Measurements from ENCODE around the gene KRT15.

Gene KRT15

DNA sequence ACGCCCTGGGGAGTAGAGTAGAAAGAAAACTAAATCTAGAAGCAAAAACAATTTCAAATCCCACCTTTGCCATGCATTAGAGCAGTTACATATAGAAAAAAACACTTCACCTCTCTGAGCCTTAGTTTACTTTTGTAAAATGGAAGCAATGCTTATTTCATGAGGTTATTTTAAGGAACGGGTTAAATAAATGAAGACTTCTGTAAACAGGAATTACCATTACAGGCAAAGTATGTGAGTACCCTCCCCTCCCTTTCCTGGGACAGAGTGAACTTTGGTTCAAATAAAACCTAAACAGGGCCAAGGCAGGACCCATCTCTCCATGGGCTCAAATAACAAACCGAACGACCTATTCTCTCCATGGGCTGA lies 4.5 kb upstream of the KRT15 start:
- DNase-seq: no peak

DNA sequence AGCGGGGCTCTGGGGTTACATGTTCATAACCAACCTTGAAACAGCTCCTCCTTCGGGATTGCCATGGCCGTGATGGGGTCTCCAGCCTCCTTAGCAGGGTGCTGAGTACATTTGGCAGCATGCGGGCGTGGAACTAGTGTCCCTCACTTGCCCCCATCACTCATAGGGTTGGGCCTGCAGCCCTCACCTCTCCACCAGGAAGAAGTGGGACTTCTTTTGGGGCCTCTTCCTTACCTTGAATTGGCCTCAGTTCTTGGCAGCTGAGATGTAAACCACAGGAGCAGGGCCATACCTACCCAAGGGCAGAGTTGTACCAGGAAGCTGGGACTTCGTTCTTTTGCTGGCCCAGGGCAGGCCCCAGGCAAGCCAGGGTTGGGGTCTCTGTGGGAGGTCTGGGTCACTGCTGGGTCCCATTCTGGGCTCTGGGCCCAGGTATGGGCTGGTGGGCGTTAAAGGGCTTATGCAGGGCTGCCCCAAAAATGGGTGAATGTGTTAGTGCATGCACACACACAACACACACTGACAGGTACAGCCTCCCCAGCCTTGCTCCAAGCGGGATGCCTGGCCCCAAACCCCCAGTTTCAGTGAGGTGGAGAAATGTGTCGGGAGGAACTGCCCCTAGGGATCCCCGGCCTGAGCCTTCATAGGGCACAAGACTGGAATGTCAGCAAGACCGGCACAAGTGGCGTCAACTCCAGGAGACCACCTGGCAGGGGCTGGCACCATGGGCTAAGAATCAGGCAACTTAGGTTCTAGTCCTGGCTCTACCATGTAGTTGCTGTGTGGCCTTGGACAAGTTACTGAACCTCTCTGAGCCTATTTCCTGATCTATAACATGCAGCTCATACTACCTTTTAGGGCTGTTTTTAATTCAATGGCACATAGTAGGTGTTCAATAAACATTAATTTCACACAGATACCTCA lies 3.9 kb upstream of the KRT15 start:
- no peak for DNase-seq

DNA sequence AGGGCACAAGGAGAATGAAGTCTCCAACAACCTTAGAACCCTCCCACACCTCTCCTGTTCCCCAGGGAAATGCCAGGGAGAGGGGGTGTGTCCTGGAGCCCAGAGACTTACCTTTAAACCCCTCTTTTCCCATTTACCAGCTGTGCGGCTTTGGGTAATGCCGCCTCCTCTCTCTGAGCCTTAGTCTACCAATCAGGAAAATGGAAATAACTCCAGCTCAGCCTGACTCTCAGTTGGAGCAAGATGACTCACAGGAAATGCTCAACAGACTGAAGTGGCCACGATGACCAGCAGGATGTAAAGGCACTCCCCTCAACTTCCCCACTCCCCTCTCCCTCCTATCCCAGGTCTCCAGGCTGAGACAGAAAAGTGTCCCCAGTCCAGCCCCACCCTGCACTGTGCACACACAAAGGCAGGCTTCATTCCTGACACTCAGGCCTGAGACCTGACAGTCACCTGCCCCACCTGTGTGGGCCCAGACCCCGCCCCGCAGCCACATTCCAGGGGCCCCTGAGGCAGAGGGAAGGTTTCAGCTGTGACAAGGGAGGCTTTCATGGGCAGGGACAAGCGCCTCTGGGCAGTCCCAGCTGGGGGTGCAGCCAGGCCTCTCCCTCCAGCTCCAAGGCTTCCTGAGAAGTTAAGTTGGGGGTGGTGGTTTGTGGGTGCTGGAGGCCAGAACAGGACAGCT lies 3.0 kb upstream of the KRT15 start:
- no peak for DNase-seq

DNA sequence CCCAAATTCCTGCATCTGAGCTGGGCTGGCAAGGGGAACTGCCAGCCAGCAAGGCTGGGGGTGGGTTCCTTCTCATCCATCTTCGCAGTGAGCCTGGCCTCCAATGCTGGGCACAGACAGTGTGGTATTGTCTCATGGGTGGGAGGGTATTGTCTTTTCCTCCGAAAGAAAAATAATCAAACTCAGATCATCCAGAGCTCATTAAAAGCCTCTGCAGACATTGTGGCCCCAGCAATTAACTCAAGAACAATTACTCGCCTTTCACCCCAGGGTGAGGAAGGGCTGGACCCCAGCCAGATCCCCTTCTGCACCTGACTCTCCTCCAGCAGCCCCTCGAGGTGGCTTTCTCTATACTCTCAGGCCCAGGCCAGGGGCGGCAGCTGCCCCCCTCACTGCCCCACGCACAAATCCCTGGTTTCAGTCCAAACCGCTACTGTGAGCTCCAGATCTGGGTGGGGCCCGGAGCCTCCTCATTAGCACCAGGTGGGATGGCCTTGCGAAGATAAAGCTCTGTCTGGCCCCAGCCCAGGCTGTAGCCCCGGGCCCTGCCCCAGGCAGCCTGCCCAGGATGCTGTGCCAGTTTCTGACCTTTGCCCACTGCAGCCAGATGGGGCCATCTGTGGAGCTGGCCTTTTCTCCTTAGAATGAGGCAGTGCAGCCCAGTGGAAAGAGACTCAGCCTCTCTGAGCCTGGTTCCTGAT lies 2.3 kb upstream of the KRT15 start:
- no peak for DNase-seq

DNA sequence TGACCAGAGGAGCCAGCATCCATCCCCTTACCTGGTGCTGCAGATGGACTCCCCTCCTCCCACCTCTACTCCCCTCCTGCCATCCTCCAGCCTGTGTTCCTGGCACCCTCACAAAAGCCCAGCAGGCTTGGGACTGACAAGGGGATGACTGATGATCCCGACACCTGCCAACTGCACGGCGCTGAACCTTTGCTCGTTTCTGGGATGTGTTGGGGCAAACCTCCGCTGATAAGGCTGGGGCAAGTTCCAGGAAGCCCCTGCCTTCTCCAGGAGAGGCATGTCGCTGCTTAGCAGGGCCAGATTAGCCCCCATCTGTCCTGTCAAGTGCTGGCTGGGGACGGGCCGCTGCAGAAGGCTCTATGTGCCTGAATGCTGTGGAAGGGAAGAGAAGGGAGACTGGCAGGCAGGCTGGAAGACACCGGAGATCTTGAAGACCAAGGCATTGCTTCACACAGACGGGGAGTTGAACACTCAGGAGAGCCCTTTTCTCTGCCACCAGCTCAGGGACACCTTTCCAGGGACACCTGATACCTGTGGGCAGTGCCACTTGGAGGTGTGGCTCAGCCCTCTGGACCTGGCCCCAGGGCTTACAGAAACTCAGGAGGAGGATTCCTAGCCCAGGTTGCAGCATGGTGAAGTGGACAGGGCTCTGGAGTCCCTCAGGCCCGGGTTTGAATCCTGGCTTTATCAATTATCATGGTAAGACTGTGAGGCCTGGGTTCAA lies 973 bp upstream of the KRT15 start:
- no peak for DNase-seq

DNA sequence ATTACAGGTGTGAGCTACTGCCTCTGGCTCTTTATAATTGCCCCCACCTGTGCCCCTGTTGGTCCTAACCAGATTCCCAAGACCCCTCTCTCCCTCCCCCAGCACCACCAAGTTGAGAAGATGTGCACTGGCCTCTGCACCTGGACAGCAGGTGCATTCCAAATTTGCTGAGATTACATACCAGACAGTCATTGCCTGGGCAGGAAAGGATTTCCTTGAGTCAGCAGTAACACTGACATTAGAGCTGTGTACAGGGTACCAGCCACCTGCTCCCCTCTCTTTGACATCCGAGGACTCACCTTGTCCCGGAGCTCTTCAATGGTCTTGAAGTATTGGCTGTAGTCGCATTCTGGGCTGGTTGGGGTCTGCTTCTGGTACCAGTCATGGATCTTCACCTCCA lies 659 bp downstream of the KRT15 start:
- DNase-seq: no peak

DNA sequence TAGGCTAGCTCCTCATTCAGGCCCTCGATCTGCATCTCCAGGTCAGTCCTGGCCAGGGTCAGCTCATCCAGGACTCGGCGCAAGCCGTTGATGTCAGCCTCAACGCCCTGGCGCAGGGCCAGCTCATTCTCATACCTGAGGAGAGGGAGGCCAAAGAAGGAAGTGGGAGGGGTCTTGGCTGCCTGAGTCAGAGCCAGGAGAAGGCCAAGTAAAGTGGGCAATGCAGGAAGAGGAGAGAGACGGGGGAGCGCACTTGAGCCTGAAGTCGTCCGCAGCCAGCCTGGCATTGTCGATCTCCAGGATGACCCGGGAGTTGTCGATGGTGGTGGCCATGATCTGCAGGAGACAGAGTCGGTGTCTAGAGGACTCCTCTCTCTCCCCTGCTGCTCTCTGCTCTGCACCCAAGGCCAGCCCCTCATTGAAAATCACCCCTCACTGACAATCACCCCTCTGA lies 1.8 kb downstream of the KRT15 start:
- DNase-seq: no peak

DNA sequence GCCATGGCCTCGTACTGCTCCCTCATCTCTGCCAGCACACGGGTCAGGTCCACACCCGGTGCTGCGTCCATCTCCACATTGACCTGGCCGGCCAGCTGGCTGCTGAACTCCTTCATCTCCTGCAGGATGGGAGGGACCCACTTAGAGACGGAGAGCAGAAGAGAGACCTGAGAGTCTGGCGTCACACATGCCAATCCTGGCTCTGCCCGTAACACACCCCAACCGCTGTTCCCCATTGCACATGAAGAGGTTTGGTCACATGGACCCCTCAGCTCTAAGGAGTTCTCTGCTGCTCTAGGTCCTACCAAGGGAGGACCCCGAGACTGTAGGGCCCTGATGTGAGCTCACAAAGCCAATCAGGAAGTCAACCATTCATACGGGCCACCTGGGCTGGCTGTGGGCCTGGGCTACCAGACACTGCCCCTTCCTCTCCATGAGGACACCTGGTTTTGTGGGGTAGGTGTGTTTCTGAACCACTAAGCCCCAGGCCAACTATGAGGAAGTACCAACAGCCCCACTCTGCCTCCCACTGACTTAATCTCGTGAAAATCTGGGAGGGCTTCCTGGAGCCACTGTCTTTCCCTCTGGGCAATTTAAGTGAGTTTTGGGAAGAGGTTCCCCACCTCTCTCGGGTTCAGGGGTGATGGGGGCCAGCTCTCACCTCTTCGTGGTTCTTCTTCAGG lies 2.4 kb downstream of the KRT15 start:
- DNase-seq: no peak

DNA sequence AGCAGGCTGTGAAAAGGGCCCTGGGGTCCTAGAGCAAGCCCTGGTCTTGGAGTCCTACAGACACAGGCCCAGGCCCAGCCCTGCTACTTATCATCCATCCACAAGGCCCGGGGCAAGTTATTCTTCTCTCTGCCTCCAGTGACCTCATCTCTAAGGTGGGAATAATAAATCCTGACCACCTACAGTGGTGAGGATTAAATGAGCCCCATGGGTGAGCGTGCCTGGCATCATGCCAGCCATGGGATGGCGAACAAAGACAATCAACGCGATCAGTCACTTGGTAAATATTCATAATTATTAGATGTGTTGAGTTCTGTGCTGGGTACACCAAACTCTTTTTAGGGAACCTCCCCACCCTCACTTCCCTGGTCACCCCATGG lies 5.5 kb downstream of the KRT15 start:
- no peak for DNase-seq

DNA sequence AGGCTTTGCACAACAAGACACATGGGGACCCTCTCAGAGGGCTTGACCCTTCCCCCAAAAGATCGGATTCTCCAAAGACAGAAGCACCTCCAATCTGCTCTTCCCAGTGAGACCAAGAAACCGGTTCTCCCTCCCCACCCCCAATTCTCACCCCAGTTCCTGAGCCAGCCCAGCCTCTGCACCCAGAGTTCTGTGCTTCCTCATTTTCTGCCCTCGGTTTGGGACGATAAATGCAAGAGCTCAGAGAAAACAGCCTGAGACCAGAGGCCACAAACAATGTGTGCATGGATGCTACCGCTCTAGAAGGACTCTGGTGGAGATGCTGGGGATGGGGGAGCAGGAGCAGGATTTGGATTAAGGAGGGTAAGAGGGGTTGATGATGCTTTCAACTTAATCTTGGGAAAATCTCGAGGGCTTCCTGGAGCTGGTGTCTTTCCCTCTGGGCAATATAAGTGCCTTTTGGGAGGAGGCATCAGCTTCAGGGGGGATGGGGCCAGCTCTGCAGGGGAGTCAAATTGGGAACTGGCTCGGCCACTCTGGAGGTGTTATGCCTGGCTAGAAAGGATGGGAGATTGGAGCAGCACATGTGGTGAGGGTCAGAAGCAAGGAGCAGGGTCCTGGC lies 6.0 kb downstream of the KRT15 start:
- no peak for DNase-seq

DNA sequence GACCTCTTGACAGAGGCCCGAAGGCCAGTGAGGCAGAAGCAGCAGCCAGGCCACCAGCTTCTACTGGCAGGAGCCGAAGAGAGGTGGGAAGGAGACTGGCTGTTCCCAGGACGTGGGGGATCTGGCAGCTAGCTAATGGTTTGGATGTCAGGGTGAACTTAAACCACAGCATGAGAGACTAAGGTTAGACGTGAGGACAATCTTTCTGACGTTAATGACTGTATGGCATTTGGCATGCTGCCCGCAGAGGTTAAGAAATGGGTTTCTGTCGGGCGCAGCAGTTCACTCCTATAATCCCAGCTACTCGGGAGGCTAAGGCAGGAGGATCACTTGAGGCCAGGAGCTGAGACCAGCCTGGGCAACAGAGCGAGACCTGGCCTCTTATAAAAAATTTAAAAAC lies 7.0 kb downstream of the KRT15 start:
- no peak for DNase-seq

DNA sequence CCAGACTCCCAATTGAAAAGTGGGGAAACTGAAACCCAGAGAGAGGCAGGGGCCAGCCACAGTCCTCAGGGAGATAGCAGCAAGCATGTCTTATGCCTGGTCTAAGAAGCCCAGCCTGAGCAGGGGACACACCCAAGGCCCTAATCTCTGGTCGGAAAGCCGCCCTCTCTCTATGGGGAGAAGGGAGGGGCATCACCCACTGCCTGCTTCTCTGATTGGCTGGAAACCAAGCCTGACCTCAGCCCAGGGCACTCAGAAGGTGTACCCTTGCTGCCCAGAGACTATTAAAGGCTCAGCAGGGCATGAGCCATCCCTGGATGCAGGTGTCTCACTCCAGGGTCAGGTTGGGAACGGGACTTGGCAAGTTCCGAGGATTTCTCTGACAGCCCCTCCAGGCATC lies 7.6 kb downstream of the KRT15 start:
- DNase-seq: no peak

DNA sequence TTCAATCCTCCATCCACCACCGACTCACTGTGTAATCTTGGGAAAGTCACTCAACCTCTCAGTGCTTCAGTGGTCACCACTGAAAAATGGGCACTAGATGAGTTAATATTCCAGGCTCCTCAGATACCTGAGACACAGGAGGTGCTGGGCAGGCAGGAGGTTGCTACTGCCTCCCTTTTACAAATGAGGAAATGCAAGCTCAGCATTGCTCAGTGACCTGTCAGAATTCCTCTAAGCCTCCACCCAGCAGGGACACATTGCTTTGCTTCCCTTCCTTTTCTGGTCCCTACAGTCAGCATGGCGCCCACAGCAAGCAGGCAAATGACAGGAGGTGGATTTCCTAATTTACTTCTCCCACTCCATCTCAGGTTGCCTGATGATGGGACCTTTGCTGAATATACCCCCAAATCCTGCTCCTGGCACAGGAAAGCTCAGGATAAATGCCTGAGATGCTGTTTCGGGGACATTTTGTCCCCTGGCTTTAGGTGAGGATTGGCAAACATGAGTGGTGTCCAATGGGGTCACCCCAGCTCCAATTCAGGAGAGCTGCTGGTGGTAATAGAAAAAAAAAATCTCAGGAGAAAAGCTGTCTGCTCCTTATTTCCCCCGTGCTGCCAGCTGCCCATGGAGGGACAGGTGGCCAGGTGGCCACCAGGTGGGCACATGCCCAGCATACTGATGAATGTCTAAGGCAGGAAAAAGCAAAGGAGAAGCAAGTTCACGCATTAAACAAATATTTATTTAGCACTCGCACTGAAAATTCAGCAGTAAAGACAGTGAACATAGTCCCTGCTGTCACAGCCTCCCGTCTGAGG lies 8.2 kb downstream of the KRT15 start:
- no peak for DNase-seq

DNA sequence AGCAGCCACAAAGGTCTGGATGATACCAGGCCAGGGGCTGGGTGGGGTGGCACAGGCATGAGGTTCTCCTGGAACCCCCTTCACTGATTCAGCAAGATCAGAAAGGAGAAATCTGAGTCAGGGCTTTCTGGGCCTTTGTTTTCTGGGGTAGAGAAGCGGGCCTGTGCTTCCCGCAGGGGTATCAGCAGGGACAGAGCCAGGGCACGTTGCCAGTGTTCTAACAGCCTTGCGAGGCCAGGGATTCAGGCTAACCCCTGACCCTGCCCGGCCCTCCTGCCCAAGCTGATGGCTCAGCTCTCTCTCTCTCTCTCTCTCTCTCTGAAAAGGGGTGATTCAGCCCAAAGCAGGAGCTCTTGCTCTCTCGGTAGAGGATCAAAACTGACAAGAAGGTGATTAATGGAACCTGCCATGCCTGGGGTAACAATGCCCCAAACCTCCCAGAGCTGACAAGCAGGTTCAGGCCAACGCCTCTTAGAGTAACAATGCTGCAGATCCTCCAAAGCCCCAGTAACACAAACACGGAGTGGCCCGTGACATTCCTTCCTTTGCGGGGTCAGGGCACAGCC lies 11.3 kb downstream of the KRT15 start:
- DNase-seq: no peak

DNA sequence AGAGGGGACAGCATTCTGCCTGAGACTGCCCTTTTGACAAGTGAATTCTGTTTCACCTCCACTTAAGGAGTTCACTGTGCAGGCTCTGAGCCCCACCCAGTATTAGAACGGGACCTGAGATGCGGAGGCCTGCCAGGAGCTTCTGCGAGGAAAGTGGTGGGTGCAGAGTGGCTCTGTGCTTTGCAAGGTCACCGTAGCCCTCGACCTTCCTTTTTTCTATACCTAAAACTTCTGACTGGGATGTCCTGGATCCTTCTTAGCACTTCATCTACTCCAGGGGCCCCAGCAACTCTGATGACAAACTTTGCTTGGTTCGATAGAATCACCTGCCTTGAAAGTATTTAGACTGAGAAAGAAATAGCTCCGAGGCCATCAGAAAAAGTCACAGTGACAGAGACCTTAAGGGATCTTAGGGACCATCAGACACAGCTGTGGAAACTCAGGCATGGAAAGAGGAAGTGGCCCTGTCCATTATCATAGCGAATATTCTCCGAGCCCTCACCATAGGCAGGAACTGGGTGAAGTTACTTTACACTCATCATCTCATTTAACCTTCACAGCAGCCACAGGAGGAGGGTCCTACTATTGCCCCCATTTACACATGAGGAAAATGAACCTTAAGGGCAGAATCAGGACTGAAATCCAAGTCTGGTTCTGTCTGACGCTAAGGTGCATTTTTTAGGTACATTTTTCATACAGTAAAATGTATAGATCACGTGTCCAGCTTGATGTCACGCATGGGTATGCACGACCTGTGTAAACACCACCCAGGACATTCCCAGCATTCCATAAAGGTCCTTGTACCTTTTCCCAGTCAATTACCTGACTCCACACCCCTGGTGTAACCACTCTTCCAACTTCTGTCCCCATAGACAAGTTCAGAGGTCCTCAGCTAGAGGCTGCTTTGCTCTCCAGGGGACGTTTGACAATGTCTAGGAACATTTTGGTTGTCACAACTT lies 12.6 kb downstream of the KRT15 start:
- no peak for DNase-seq

DNA sequence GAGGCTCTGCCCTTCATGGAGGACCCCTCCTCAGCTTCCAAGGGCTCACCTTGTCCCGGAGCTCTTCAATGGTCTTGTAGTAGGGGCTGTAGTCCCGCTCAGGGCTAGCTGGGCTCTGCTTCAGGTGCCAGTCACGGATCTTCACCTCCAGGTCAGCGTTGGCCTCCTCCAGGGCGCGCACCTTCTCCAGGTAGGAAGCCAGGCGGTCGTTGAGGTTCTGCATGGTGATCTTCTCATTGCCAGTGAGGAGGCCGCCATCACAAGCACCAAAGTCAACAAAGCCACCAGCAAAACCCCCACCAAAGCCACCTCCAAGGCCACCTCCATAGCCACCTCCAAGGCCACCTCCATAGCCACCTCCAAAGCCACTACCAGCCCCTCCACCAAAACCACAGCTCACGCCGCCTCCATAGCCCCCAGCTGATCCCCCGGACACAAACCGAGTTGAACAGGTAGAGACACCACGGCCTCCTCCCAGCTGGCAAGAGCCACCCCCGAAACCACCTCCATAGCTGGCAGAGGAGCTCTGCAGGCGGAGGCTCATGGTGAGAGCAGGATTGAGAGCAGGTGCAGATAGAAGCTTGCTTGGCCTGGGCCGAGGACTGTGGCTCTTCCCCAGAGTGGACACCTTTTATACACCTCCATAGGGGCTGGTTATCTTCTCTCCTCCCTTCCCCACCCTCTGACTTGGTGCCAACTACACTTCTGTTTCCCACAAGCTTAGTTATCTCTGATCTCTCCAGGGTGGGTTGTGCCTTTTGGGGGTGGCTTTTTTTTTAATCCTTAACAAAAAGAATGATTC lies 13.5 kb downstream of the KRT15 start, which contains the start of gene KRT13:
KRT13 (minus strand) TSS at position 606 of the 802 bp plus-strand sequence; CDS start at position 544, 62 bp downstream.
- no peak for DNase-seq

DNA sequence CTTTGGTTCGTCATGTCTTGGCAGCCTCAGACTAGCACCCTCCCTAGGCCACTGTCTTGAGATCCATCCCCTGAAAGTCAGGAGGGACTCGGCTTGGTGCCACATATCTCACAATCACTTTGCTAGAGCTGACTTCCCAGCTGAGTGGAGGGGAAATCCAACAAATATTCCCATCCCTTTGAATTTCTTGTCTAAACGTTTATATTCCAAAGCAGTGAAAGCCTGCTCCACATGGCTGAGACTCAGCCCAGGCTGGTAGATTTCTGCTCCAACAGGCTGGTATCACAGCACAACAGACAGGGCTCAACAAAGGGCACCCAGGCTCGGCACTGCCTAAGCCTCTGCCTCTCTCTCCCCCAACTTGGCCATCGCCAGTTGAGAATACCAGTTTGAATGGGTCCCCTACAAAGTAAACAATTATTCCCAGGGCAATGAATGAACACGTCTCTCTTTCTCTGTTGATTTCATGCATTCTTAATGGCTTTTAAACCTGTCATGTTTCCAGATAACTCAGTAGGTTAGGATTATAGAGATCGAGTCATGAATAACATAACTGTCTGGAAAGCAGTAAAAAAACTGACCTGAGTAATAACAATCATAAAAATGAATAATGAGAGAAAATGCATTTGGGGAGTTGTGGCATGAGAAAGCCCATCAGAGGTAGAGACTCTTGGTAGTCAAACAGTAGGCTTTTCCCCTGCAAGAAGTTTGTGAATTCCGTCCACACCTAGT lies 14.3 kb downstream of the KRT15 start:
- DNase-seq: no peak

DNA sequence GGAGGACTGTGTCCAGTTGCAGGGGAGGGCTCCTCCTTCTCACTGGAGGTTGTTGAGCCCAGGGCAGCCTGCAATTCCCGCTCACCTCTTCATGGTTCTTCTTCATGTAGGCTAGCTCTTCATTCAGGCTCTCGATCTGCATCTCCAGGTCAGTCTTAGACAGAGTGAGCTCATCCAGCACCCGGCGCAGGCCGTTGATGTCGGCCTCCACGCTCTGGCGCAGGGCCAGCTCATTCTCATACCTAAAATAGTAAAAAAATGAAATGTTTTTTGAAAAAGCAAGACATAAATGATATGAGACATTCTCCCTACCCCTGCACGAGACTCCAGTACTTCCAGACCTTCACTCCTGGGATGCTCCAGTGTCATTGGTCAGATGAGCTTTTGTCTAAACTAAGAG lies 15.5 kb downstream of the KRT15 start:
- no peak for DNase-seq

All from activated CD4-positive, alpha-beta T cell treated with anti-CD3 and anti-CD28 coated beads, Interleukin-10, Interleukin-2, amounts not matched to agents 100 ng/mL and 50 ng/mL, durations not matched to agents 16 hours and 8 hours (primary cell).